Measurements from ENCODE around the gene ALPG. TPM values are rescaled to one million over a fixed set of nuclear protein-coding genes. Genes with fewer than 3 reads are reported as not detected.

ALPG gene
- total and polyA plus RNA-seq, 2 donors (not counting 3 experiments of a cell fraction or from before 2014, with no cell fraction given): not detected

DNA sequence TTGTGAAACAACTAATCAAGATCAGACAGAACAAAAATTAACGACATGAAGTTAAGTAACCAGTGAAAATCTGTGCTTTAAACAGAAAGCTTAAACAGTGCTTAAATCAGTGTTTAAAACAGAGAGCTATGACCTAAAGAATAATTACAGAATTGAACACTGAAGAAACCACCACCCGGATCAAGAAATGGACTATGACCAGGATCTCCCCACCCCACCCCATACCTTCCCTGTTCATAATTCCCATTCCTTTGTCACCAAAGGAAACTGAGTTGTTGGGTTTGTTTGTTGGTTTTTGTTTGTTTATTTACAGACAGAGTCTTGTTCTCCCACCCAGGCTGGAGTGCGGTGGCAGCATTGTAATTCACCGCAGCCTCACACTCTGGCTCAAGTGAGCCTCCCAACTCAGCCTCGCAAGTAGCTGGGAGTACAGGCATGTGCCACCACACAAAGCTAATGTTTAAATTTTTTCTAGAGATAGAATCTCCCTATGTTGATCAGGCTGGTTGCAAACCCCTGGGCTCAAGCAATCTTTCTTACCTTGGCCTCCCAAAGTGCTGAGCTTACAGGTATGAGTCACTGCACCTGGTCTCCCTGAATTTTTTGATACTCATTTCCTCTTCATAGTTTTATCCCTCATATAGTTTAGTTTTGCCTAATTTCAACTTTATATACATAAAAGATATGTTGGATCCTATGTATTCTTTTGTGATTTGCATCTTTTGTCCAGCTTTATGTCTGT is 8.2 kb upstream of the ALPG start:
- no peak overlapping the region for H3K4me2 ChIP-seq (ENCODE audit: insufficient read depth, low read length)
- dilution Hi-C loops (cut with MboI; ENCODE audit: extremely low pct_ligation_motif_present, low sequenced_read_pairs): no loop called here

More for the DNA sequence above, 8.2 kb upstream of the ALPG start:
- FAIRE-seq (no peak), DNase-seq (ENCODE audit: low read depth, low spot score) (no peak)
- Histone ChIP-seq H3K36me3 (ENCODE audit: control insufficient read depth in 2 of 2, extremely low read depth in 1 of 2, insufficient read depth in 2 of 2, low read length in 2 of 2) (no peaks in the 10 kb centered on the region), H2AFZ (ENCODE audit: low read depth, low read length) (no peak overlapping the region), H3K4me3 (replicated peaks in 1 of 3; ENCODE audit: insufficient read depth in 1 of 3, low read depth in 1 of 3, low read length in 3 of 3) (no peak overlapping the region), H3K4me1 (ENCODE audit: control insufficient read depth, extremely low read depth, insufficient read depth, low read length) (no peaks in the 10 kb centered on the region), H3K27me3 (ENCODE audit: control insufficient read depth in 2 of 2, insufficient read depth in 2 of 2, low read length in 2 of 2) (peaks cover 0 to 5% of the 10 kb centered on the region in 2 experiments), H4K20me1 (replicated peaks; ENCODE audit: control insufficient read depth, extremely low read depth, insufficient read depth, low read length) (no peaks in the 10 kb centered on the region), H3K27ac (ENCODE audit: insufficient read depth, low read depth, low read length) (no peak overlapping the region), H3K79me2 (ENCODE audit: control insufficient read depth, insufficient read depth, low read length) (no peaks in the 10 kb centered on the region), H3K9me3 (replicated peaks; ENCODE audit: control insufficient read depth, insufficient read depth, low read length) (no peaks in the 10 kb centered on the region), H3K9me1 (replicated peaks; ENCODE audit: control insufficient read depth, extremely low read depth, insufficient read depth, low read length) (no peaks in the 10 kb centered on the region), H3K9ac (replicated peaks; ENCODE audit: extremely low read depth, insufficient read depth, low read length) (no peak overlapping the region)
- ChIA-PET CTCF (interaction anchor here (1.2 to 1.4 kb wide), 3 partner anchors 13 to 36 kb away, joined by 3 to 5 read pairs (median 4); no protein-coding TSS in a partner anchor), POLR2A (no interaction called here)
- TF ChIP-seq GATA2 (IDR thresholded peaks at IDR 0.05; ENCODE audit: insufficient read depth, insufficient read length, low read depth, low read length) (no peak), POLR2A (IDR thresholded peaks at IDR 0.05; ENCODE audit: low read depth, low read length) (no peak), JUN (IDR thresholded peaks at IDR 0.05; ENCODE audit: borderline replicate concordance, insufficient read depth, insufficient read length, low read depth) (no peak), POLR2AphosphoS5 (IDR thresholded peaks at IDR 0.05; ENCODE audit: insufficient read depth, low read depth, low read length) (no peak), EZH2 (IDR thresholded peaks at IDR 0.05; ENCODE audit: borderline replicate concordance, low read depth, low read length, severe bottlenecking) (no peak), MYC (IDR thresholded peaks at IDR 0.05; ENCODE audit: low read depth, low read length) (no peak), FOS (IDR thresholded peaks at IDR 0.05; ENCODE audit: borderline replicate concordance, insufficient read depth, low read length) (no peak), CTCF (IDR thresholded peaks at IDR 0.05; ENCODE audit: extremely low read depth in 1 of 2, insufficient read depth in 1 of 2, low read depth in 1 of 2, low read length in 2 of 2) (no peak)
- TF ChIP-seq, protein P1, sequence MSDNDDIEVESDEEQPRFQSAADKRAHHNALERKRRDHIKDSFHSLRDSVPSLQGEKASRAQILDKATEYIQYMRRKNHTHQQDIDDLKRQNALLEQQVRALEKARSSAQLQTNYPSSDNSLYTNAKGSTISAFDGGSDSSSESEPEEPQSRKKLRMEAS (IDR thresholded peaks at IDR 0.05; ENCODE audit: insufficient read depth, insufficient read length): no peak
- intact Hi-C loops (cut with micrococcal nuclease): no loop called here
- BruUV-seq (replicated peaks): no TSS peak

Data from endothelial cell of umbilical vein (primary cell).